Measurements from ENCODE around the gene NKAIN1.

Gene NKAIN1

DNA sequence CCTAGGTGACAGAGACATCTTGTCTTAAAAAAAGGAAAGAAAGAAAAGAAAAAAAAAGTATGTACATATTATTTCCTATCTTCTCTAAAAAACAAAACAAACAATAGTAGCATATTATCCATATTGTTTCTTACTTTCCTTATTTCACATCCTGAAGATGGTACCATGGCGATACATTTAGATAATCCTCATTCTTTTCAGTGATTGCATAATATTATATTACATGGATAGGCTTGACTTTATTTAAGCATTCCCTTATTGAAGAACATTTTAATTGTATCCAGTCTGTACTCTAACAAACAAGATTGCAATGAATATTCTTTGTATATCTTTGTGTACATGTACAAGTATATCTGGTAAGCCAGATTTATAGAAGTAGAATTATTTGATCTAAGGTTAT, 91.3 kb downstream of the NKAIN1 start:
- TF ChIP-seq, protein P1, sequence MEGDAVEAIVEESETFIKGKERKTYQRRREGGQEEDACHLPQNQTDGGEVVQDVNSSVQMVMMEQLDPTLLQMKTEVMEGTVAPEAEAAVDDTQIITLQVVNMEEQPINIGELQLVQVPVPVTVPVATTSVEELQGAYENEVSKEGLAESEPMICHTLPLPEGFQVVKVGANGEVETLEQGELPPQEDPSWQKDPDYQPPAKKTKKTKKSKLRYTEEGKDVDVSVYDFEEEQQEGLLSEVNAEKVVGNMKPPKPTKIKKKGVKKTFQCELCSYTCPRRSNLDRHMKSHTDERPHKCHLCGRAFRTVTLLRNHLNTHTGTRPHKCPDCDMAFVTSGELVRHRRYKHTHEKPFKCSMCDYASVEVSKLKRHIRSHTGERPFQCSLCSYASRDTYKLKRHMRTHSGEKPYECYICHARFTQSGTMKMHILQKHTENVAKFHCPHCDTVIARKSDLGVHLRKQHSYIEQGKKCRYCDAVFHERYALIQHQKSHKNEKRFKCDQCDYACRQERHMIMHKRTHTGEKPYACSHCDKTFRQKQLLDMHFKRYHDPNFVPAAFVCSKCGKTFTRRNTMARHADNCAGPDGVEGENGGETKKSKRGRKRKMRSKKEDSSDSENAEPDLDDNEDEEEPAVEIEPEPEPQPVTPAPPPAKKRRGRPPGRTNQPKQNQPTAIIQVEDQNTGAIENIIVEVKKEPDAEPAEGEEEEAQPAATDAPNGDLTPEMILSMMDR (IDR thresholded peaks at IDR 0.05; ENCODE audit: borderline replicate concordance, extremely low read depth, low read length, poor library complexity, severe bottlenecking) = no peak
- no peak for TF ChIP-seq EZH2 (IDR thresholded peaks at IDR 0.05; ENCODE audit: borderline replicate concordance, low read depth, low read length, severe bottlenecking)
- Histone ChIP-seq H3K9ac (ENCODE audit: low read depth, low read length) (no peak overlapping the region), H3K36me3 (ENCODE audit: insufficient read depth, low read length) (no peaks in the 10 kb centered on the region), H4K20me1 (ENCODE audit: insufficient read depth, low read length) (no peaks in the 10 kb centered on the region), H3K27me3 (ENCODE audit: insufficient read depth, low read length, poor library complexity) (no peaks in the 10 kb centered on the region), H3K4me2 (ENCODE audit: insufficient read depth, low read length) (no peak overlapping the region), H2AFZ (ENCODE audit: low read depth, low read length) (no peak overlapping the region), H3K79me2 (ENCODE audit: insufficient read depth, low read length) (no peaks in the 10 kb centered on the region), H3K4me1 (ENCODE audit: insufficient read depth, low read length) (no peaks in the 10 kb centered on the region), H3K9me3 (ENCODE audit: insufficient read depth, low read length, severe bottlenecking) (no peaks in the 10 kb centered on the region), H3K4me3 (ENCODE audit: low read depth in 1 of 2, low read length in 2 of 2) (no peak overlapping the region), H3K27ac (ENCODE audit: low read length) (no peak overlapping the region)
- no peak for DNase-seq
- ATAC-seq (ENCODE audit: insufficient read depth, low read depth) = no peak

DNA sequence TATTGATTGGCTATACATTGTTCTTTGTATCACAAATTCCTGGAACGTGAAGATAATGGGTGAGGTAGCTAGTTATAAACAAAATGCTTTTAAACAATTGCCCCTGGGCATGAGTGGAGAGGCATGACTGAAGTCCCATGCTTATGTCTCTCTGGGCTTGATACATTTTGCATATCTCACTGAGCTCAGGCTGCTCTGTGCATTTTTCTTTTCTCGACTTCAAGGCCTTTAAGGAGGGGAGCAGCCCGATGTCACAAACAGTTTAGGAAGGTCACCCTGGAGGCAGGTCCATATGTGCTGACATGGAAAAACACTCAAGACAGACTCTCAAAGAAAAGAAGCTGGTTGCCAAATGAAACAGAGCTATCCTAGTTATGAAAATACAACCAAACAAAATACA, 94.0 kb downstream of the NKAIN1 start:
- Histone ChIP-seq H3K4me3 (ENCODE audit: low read depth in 1 of 2, low read length in 2 of 2) (no peak overlapping the region), H3K9me3 (ENCODE audit: insufficient read depth, low read length, severe bottlenecking) (no peaks in the 10 kb centered on the region), H3K36me3 (ENCODE audit: insufficient read depth, low read length) (no peaks in the 10 kb centered on the region), H3K4me2 (ENCODE audit: insufficient read depth, low read length) (no peak overlapping the region), H3K4me1 (ENCODE audit: insufficient read depth, low read length) (no peaks in the 10 kb centered on the region), H3K27me3 (ENCODE audit: insufficient read depth, low read length, poor library complexity) (no peaks in the 10 kb centered on the region), H3K9ac (ENCODE audit: low read depth, low read length) (no peak overlapping the region), H3K79me2 (ENCODE audit: insufficient read depth, low read length) (no peaks in the 10 kb centered on the region), H3K27ac (ENCODE audit: low read length) (no peak overlapping the region), H4K20me1 (ENCODE audit: insufficient read depth, low read length) (no peaks in the 10 kb centered on the region), H2AFZ (ENCODE audit: low read depth, low read length) (no peak overlapping the region)
- ATAC-seq (ENCODE audit: insufficient read depth, low read depth) (no peak), DNase-seq (no peak)
- TF ChIP-seq, protein P1 (IDR thresholded peaks at IDR 0.05; ENCODE audit: borderline replicate concordance, extremely low read depth, low read length, poor library complexity, severe bottlenecking) = no peak
- no peak for TF ChIP-seq EZH2 (IDR thresholded peaks at IDR 0.05; ENCODE audit: borderline replicate concordance, low read depth, low read length, severe bottlenecking)

DNA sequence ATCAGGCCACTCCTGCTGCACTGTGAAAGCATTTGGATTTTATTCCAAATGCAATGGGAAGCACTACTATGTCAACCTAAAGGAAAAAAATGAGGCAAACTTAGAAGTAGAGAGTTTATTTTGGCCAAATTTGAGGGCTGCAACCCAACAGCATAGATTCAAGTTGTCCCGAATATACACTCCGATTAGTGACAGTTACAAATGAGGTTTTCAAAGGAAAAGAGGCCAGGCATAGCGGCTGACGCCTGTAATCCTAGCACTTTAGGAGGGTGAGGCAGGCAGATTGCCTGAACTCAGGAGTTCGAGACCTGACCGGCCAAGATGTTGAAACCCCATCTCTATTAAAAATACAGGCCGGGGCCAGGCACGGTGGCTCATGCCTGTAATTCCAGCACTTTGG, 95.2 kb downstream of the NKAIN1 start:
- H3K4me1 ChIP-seq (ENCODE audit: insufficient read depth, low read length) = no peaks in the 10 kb centered on the region
- no peak overlapping the region for H3K27ac ChIP-seq (ENCODE audit: low read length)
- H3K9ac ChIP-seq (ENCODE audit: low read depth, low read length) = no peak overlapping the region
- no peak overlapping the region for H3K4me3 ChIP-seq (ENCODE audit: low read depth in 1 of 2, low read length in 2 of 2)
- H3K27me3 ChIP-seq (ENCODE audit: insufficient read depth, low read length, poor library complexity) = no peaks in the 10 kb centered on the region
- H3K4me2 ChIP-seq (ENCODE audit: insufficient read depth, low read length) = no peak overlapping the region
- no peak overlapping the region for H2AFZ ChIP-seq (ENCODE audit: low read depth, low read length)
- DNase-seq (no peak), ATAC-seq (ENCODE audit: insufficient read depth, low read depth) (no peak)
- H4K20me1 ChIP-seq (ENCODE audit: insufficient read depth, low read length) = no peaks in the 10 kb centered on the region
- no peaks in the 10 kb centered on the region for H3K36me3 ChIP-seq (ENCODE audit: insufficient read depth, low read length)
- H3K79me2 ChIP-seq (ENCODE audit: insufficient read depth, low read length) = no peaks in the 10 kb centered on the region
- TF ChIP-seq, protein P1 (IDR thresholded peaks at IDR 0.05; ENCODE audit: borderline replicate concordance, extremely low read depth, low read length, poor library complexity, severe bottlenecking) = no peak
- TF ChIP-seq EZH2 (IDR thresholded peaks at IDR 0.05; ENCODE audit: borderline replicate concordance, low read depth, low read length, severe bottlenecking) = no peak
- no peaks in the 10 kb centered on the region for H3K9me3 ChIP-seq (ENCODE audit: insufficient read depth, low read length, severe bottlenecking)

DNA sequence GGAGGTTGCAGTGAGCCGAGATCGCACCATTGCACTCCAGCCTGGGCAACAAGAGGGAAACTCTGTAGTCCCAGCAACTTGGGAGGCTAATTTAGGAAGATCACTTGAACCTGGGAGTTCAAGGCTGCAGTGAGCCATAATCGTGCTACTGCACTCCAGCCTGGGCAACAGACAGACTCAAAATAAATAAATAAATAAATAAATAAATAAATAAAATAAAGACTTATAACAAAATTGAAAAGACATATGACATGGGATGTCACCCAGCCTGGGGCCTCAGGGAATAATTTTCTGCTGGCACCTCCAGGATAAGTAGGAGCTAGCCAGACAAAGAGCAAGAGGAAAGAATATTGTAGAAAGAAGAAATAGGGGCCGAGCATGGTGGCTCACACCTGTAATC, 96.2 kb downstream of the NKAIN1 start:
- no peak for TF ChIP-seq EZH2 (IDR thresholded peaks at IDR 0.05; ENCODE audit: borderline replicate concordance, low read depth, low read length, severe bottlenecking)
- TF ChIP-seq, protein P1 (IDR thresholded peaks at IDR 0.05; ENCODE audit: borderline replicate concordance, extremely low read depth, low read length, poor library complexity, severe bottlenecking) = no peak

More for the DNA sequence above, 96.2 kb downstream of the NKAIN1 start:
- Histone ChIP-seq H3K36me3 (ENCODE audit: insufficient read depth, low read length) (no peaks in the 10 kb centered on the region), H3K9me3 (ENCODE audit: insufficient read depth, low read length, severe bottlenecking) (no peaks in the 10 kb centered on the region), H3K27me3 (ENCODE audit: insufficient read depth, low read length, poor library complexity) (no peaks in the 10 kb centered on the region), H3K9ac (ENCODE audit: low read depth, low read length) (no peak overlapping the region), H3K4me2 (ENCODE audit: insufficient read depth, low read length) (no peak overlapping the region), H3K4me1 (ENCODE audit: insufficient read depth, low read length) (no peaks in the 10 kb centered on the region), H4K20me1 (ENCODE audit: insufficient read depth, low read length) (no peaks in the 10 kb centered on the region), H3K27ac (ENCODE audit: low read length) (no peak overlapping the region), H3K79me2 (ENCODE audit: insufficient read depth, low read length) (no peaks in the 10 kb centered on the region), H2AFZ (ENCODE audit: low read depth, low read length) (no peak overlapping the region), H3K4me3 (ENCODE audit: low read depth in 1 of 2, low read length in 2 of 2) (no peak overlapping the region)
- no peak for DNase-seq
- ATAC-seq (ENCODE audit: insufficient read depth, low read depth) = no peak
